Dedifferentiated amniotic fluid mesenchymal stem cell (primary cell): ENCODE measurements around the gene LRRC10B.
A peak's percentile ranks its signal among the peaks of the same experiment; 100 is the strongest.

Source experiments
- DNase-seq: peaks from one replicate; pipeline ENCODE4 v3.0.0-alpha.2; 2016; ENCODE audit errors: extremely low spot score

Gene LRRC10B

GRCh38 chr11:61486779-61487178, 21.8 kb upstream of the LRRC10B start:
- DNase-seq: no peak

DNA sequence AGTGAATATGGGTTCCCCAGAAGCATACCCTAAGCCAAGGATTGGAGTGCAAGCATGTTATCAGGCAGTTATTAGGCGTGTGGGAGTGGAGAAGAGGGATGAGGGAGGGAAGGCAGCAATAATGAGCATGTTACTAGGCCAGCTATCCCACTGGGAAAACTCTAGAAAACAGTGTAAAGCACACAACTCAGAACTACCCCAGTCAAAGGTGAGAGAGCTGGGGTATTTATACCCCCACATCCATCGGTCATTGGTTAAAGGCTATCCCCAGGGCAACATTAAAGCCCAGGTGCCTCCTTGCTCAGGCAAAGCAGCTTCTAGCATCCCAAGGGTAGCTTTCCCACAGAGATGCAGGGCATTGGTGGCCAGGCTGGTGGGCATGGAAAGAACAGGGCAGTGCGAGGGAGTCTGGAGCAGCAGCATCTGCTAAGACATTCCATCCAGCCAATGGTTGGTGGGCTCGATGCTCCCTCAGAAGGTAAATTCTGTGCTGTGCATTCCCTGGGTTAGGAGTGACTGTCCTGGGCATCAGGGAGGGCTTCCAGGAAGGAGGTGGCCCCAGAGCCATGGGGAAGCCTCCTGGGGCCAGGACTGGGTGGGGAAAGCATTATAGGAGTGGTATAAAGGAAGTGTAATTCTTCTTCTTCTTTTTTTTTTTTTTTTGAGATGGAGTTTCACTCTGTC, 21.1 kb upstream of the LRRC10B start:
- DNase-seq: no peak

GRCh38 chr11:61488651-61489291, 19.8 kb upstream of the LRRC10B start:
- no peak for DNase-seq

DNA sequence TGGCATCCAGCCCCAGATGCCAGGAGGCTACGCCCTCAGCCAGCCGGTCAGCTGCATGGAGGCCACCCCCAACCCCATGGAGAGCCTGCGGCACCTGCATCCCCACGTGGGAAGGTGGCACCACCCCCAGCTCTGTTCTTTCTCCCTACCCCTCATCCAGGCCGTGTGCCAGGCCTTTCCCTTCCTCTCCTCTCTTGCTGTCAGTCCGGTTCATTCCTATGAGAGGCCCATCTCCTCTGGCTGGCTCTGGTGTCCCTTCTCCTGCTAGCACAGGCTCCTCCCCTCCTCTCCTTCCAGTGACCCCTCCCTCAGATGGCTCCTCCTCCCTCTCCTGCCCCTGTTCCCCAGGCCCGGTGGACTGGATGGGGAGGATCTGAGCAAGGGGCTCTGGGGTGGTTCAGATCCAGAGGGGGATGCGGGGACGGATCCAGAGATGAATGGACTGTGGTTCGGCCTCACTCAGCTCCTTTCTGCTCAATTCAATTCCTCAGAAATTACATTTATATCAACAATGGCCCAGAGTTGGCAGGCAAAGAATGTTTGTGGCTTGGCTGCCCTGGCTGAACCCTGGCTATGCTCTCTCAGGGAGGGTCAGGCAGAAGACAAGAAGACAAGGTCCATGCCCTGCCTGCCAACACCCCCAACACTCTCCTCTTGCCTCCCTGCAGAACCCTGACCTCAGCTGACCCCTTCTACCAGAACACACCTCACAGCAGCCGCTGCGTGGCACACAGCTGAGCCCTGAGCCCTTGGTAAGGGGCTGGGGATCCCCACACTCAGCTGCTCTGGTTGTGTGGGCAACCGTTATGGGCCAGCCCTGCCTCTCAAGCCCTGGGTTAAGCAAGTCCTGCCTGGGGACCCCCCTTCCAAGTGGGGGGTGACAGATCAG, 18.5 kb upstream of the LRRC10B start:
- peak; percentile 25 for DNase-seq

GRCh38 chr11:61491736-61492395, 16.7 kb upstream of the LRRC10B start:
- DNase-seq: no peak

- no peak for DNase-seq
These were observed 14.1 kb upstream of the LRRC10B start for GRCh38 chr11:61494381-61494961.

- no peak for DNase-seq
These were observed 12.5 kb upstream of the LRRC10B start for GRCh38 chr11:61495801-61496601.

DNA sequence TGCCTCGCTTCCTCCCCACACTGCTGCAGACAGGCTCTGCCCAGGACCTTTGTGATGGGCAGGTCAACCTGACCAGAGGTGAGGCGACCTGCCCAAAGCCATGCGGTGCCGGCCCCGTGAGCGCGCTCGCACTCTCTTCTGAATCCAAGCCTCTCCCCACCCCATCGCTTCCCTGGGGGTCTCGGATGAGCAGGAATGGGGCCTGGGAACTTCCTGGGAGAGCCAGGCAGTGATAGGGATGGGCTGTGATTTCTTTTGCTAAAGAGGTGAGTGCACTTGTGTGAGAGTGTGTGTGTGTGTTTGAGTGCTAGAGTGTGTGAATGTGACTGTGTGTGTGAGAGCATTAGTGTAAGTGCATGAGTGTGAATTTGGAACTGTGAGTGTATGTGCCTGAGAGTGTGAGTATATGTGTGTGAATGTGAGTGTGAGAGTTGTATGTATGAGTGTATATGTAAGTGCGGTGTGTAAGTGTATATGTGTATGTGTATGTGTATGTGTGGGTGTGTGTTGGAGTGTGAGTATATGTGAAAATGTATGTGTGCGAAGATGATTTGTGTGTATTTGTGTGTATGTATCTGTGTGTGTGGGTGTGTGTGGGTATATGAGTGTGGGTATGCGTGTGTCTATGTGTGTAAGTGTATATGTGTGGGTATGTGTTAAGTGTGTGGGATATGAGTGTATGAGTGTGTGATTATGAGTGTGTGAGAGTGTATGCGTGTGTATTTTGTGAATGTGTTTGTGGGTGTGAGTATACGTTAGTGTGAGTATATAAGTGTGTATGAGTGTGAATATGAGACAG, 11.7 kb upstream of the LRRC10B start:
- no peak for DNase-seq

- DNase-seq: no peak
These were observed 11.1 kb upstream of the LRRC10B start for GRCh38 chr11:61497473-61497872.

- no peak for DNase-seq
These were observed 10.7 kb upstream of the LRRC10B start for GRCh38 chr11:61497876-61498275.

DNA sequence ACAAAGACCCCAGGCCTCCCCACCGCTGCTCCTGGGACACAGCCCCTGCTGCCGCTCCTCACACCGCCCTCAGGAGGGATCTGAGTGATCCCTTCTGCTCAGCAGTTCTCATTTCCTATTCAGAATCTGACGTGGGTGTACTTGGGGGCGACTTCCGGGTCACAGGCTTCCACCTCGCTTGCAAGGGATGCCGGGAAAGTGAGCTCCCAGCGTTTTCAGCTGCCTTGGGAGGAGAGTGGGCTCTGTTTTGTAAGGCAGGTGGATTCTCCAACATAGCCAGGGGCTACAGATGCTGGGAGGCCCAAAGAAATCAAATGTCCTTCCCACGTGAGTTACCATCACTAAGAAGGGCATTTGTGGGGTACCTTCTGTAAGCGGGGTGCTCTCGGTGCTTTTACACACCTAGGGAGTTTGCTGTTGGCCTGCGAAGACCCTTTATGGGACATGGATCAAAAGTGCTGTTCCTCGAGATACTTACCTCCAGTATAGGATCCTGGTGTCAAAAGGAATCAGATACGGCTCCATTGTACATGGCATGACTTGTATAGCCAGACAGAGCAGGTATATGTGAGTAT, 9.7 kb upstream of the LRRC10B start:
- DNase-seq: no peak

GRCh38 chr11:61499816-61500491, 8.6 kb upstream of the LRRC10B start:
- no peak for DNase-seq

DNA sequence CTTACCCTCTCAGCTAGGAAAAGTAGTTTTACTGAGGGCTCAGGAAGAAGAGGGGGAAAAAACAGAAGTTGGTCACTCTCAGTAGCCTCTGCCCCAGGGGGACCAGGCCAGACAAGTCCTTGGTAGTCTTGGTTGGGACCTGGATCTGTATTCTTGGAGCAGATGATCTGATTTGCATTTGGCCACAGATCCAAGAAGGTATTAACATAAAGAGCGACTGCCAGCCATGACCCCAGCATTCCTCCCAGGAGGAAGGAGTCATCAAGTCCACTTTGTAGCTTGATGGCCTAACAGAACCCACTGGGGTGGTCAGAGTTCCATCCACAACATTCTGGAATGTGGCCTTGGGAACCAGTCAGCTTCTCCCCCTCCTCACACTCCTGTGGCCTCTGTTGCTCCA, 6.0 kb upstream of the LRRC10B start:
- no peak for DNase-seq

DNA sequence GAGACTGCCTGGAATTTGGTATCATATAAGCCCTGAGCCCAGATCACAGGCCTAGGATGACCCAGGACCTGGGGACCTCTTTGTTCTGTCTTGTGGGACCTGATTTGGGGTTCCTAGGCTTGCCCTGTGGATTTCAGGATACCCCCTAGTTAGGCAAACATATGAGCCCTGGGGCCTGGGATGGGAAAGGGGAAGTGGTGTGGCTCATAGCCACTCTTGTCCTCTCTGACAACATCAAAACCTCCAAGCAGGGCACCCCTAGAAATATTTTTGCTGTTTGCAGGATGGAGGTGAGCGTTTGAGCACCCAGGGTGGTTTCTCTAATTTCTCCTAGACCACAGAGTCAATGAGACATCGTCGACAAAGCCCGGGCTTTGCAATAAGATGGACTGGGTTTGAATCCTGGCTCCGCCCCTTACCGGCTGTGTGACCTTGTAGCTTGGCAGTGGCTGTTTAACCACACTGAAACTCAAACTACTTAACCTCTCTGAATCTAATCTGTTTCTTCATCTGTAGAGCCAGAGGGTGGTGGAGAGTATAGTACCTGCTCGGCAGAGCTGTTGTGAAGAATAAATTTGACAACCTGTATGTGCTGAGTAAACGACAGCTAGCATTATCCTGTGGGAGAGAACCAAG, 5.3 kb upstream of the LRRC10B start:
- no peak for DNase-seq

- no peak for DNase-seq
These were observed 3.4 kb upstream of the LRRC10B start for GRCh38 chr11:61505106-61505505.

DNA sequence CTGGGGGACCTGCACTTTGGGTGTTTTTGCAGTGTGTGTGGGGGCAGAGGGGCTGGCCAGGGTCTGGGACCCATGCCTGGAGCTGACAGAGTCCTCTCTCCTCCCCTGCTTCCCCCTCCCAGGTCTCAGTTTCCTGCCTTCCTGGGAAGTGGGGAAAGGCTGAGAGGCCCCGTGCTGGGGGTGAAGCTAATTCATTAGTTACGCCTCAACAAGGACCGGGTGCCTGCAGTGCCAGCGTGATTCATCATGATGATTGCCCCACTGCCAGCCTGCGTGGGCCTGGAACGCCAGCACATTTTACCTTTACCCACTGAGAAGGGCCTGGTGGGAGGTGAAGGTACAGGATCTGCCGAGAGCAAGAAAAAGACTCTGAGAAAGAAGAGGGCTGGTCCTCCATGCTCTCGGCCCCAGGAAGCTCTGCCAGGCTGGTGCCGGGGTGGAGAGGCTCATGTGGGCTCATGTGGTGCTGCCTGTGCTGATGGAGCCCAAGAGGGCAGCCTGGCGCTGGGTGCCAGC, 2.9 kb upstream of the LRRC10B start:
- DNase-seq: peak; percentile 64

DNA sequence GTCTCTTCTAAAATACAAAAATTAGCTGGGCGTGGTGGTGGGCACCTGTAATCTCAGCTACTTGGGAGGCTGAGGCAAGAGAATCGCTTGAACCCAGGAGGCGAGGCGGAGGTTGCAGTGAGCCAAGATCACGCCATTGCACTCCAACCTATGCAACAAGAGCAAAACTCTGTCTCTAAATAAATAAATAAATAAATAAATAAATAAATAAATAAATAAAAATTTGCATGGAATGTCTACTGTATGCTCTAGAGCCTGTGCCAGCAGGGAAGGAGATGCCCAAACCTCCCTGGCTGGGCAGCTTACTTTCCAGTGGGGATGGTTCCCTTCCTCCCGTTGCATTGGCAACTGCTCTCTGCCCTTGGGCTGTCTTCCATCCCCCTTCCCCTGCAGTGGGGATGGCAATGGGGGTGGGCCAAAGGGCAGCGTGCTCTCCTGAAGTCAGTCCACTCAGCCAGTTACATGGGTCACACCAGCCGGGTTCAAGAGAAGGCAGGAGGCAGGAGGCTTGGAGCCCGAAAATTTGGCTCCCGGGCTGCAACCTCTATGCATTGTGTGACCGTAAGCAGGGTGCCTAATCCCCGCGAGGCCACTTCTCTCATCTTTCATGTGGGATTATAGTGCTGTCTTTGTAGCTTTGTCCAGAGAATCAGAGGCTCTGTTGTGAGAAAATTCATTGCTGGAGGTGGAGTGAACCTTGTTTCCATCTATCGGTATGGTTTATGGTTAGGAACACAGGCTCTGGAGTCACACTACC, 1.4 kb upstream of the LRRC10B start:
- DNase-seq: no peak
